ENCODE measurements around the gene GNB1L.
A peak's percentile ranks its signal among the peaks of the same experiment; 100 is the strongest.

GNB1L gene

GRCh38 chr22:19859861-19860510 is 5.3 kb upstream of the GNB1L start:
- DNase-seq: no peak

DNA sequence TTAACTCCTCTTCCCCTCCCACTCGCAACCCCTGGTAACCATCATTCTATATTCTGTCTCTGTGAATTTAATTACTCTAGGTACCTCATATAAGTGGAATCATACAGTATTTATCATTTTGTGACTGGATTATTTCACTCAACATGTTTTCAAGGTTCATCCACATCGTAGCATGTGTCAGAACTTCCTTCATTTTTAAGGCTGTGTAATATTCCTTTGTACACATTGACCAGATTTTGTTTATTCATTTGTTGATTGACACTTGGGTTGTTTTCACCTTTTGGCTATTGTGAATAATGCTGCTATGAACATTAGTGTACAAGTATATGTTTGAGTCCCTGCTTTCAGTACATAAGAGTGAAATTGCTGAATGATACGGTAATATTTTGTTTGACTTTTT is 2.7 kb upstream of the GNB1L start:
- no peak for DNase-seq

DNA sequence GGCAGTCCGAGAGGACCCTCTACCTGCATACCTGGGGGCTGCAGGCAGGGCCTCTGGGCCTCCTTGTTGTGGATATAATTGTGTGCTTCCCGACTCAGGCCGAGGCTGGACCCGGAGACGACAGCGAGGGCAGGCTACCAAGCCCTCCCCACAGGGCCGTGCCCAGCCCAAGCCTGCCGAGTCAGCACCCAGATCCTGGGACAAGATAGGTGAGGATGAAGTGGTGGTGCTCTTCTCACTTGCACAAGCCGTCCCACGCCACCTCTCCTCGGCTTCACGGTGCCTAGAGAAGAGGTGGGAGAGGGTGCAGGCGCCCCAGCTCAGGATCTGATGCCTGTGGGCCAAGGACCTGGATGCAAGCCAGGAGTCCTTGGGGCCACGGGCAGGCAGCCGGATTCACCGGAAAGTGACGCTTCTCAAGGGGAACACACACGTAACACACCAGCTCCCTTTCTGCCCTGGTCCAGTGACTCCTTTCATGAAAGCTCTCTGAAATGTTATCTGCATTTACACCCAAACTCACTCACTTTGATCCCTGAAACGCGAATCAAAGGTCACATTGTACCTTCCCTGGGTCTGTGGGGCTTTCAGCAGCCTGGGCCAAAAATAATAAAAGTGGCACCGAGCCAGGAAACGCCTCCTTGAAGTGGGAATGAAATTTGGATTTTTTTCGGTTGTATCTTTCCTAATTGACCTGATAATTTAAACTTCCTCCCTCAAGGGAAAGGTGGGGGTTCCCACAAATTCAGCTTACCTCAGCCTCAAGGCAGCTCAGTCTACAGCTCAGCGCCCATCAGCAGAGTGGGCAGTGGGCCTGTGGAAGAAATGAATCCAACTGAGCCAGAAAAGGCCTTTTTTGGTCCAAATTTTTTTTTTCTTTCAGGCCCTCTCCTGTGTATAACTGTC is 1.1 kb upstream of the GNB1L start:
- DNase-seq: peak; percentile 51 to 79

DNA sequence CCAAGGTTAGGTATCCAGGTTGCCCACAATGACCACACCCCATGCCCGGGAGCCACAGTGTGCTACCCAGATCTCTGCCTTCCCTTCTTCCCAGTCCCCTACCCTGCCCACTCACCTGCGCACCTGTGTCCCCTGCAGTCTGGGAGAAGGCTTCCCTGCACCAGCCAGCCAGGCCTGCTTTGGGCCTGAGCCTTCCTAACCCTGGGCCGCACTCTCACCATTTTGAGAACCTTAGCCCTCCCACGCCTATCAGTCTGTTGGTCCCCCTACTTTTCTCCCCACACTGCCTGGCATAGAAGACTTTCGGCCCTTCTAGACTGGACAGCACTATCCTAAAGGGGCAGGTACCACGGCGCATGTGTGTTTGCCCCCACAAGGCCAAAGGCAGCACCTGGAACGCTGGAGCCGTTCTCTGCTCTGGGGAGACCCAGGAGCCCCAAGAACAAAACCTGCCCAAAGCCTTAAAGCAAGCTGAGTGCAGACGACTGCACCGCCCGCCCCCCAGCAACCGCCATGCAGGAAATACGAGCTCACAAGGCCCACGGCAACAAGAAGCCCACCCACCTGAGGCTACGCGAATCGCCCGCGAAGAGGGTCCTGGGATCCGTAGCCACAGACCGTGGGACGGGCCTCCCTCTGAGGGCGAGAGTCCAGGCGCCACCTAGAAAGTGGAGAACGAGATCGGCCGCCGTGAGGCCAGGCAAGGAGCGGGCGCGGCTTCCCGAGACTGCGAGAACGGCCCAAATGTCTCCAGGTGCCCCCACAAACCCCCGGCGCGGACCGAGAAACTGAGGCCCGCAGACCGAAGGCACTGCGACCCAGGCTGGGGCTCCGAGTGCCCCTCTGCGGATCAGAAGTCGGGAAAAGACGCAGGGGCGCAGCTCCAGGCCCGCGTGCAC is 546 bp downstream of the GNB1L start:
- no peak for DNase-seq

DNA sequence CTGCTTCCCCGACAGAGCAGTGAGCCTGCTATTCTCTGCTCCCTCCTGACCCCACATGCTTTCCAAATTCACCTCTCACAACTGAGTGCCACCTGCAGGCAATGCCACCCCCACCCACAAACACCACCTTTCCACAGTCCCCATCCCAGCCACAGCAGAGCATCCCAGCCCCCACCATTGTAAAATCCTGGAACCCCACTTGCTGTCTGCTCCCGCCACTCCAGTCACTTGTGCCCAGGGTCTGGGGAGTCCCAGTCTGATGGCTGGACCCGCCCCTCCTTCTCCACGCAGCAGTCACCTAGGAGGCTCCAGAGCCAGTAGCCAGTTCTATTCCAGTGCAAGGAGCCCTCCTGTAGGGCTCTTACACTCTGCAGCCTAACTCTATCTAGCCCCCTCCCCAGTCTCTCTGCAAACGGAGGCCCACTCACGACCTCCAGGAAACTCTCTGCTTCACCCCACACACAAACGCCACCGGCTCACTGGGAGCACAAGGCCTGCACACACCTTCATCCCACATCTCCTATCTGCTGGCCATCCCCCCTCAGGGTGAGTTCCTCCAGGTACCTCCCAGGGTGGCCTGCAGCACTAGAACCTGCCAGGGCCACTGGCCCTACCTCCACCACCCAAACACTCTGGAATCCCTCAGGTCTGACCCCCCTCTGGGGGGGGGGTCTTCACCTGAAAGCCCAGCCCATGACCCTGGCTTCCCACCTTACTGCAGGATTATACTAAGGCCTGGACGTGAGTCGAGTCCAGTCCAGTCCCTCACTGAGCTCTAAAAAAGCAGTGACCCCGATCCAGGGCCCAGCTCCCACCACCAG is 1.4 kb downstream of the GNB1L start:
- DNase-seq: no peak

DNA sequence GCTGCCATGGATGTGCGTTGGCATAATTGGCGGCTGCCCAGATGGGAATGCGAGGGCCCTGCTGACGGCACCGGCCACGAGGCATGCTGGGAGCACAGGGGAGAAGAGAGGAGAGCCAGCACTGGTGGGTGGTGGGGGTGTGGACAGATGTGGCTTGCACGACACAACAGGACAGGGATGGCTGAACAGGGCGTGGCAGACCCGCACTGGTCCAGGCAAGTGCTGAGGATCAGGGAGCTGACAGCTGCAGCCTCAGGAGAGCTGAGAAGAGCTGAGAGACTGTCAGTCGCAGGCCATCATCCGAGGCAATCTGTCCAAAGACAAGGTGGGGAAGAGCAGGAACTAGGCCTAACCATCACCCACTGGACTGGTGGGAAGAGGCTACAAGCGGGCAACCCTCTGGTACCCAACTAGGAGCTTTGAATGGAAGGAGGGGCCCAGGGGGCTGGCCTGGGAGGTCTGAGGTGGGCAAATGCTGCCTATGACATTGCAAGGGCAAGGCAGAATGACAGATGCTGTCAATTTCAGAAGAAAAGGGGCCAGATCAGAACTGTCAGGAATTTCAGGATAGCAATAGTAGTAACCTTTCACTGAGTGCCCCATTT is 2.4 kb downstream of the GNB1L start:
- no peak for DNase-seq

DNA sequence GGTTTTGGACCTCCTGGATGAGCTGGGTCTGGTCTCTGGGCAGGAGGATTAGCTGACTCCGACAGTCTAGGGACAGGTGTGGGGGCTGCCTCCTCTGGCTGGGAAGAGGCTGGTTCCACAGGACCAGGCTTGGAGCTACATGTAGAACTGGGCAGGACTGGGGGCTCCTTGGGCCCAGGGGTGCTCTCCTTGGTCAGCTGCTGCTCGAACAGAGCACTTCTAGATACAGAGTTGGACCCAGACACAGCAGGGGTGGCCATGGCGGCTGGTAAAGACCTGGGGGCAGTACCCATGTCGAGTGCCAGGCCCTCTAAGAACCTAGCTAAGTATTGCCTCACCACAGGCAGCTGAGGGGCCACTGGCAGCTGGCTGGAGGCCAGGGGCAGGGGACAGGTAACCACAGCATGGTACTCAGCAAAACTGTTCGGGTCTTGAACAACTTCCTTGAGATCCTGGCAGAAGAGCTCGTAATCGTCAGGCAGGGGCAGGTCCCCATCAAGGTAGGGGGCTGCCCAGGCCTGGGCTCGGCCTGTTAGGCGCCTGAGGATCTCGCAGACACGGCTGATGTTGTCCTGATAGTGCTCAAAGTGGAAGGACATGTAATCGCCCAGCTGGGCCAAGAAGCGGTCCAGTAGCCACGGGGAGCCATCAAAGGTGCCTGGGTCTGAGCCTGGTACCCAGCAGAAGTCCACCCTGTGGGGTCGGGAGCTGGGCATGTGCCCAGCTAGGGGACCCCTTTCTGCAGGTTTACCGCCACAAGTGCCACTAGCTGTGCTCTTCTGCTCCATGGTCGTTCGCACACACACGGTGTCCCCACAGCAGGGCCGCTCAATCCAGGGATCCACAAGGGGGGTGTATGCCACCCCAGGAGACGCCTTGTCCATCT is 3.1 kb downstream of the GNB1L start:
- no peak for DNase-seq

DNA sequence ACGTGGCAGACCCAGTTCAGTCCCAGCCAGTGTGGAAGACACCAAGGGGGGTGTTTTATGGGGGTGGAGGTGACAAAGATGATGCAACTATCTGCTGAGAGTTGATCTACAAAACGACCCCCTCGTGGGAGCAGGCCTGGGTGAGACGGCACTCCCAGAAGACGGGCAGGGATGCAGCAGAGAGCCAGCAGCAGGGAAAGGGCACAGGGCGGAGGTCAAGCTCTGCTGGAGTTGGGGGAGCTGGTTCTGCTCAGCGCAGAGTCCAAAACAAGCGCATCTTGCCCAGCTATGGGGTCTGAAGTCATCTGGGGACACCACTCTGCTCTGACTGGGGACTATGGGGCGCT is 3.9 kb downstream of the GNB1L start:
- no peak for DNase-seq

- no peak for DNase-seq
Measured at GRCh38 chr22:19849835-19850762, 4.6 kb downstream of the GNB1L start.

DNA sequence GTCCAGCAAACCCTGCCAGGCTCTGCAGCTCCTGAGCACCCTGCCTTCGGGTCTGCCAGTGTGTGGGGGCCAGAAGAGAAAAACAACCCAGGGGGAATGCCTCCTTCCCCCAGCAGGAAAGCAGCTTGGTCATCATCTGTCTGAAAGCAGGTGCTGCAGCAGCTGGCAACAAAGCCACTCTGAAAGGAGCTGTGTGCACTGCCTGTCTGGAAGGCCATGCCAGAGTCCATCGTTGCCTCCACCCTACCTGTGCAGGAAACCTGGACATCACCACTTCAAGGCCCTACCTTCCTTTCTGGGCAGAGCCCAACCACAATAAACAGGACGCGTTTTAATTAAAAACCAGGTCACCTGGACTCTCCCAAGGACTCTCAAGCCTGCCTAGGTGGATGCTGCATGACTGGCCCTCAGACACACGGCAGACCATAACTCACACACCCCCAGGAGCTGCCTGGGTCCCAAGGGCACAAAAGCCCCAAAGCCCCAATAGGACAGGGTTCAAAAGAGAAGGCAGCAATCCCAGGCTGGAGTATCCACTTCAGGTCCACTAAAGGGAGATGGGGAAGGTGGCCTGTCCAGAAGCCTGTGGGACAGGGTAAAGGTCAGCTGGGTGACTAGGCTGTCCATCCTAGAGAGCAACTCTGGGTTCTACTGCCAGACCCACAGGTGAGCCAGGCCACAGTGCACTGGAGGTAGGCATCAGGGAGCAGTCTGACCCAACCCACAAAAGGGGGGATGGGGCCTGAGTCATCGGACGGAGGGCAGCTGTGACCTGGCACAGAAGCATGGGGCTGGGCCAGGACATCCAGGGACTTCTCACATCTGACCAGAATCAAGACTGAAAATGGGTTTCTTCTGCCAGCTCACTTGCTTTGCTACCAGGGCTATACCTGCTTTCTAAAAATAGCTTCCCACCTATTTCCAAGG is 6.1 kb downstream of the GNB1L start:
- peak in 1 of 2 experiments; percentile 19 for DNase-seq

GRCh38 chr22:19847345-19847632 is 7.4 kb downstream of the GNB1L start:
- DNase-seq: no peak

DNA sequence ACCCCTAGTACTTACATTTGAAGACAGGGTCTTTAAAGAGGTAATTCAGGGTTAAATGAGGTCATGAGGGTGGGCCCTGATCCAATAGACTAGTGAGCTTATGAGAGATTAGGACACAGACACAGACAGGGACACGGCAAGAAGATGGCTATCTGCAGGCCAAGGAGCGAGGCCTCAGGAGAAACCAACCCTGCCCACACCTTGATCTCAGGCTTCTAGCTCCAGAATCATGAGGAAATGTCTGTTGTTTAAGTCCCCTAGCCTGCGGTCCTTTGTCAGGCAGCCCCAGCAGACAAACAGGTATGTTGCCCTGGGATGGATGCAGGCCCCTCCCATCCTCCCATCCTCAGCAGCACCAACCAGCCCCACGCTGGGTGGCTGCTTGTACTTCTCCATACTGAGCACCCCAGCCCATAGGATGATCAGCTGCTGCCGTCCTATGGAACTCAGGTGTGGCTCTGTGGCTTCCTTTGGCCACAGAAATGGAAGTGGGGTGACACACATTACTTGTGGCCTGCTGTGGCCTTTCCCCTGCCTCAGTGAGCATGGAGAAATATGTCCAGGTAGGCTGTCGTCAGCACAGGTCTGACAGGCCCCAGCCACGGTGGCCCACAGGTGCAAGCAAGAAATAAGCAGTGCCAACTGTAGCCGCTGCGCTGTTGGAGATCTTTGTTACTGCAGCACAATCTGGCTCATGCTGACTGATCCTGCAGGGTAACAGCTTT is 7.9 kb downstream of the GNB1L start:
- DNase-seq: no peak

DNA sequence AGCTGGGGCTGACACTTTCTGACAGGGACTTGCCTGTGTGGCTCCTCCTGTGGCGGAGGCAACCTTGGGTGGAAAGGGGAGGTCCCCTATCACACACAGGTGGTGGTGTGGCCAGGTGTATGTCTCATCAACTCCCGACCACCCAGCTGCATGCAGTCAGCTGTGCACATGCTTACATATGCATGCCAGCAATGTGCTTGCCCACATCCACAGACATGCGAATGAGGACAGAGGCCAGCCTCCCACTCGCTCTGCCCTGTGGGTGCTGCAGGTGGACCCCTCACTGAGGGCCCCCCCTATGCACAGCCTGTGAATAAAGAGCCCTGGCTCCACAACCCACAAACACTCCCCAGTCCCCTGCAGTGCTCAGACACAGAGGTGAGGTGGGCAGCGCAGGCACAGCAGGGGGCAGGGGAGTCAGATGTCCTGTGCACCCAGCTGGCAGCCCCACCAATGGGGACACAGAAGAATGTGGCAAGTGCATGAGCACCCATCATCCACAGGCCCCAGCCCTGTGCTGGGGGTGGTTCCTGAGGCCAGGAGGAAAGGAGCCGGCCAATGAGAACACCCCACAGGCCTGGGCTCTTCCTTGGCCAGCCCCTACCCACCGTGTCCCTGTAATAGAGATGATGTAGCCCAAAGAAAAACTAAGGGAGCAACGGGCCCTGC is 9.5 kb downstream of the GNB1L start:
- DNase-seq: no peak

GRCh38 chr22:19844377-19845053 is 10.2 kb downstream of the GNB1L start:
- DNase-seq: no peak

DNA sequence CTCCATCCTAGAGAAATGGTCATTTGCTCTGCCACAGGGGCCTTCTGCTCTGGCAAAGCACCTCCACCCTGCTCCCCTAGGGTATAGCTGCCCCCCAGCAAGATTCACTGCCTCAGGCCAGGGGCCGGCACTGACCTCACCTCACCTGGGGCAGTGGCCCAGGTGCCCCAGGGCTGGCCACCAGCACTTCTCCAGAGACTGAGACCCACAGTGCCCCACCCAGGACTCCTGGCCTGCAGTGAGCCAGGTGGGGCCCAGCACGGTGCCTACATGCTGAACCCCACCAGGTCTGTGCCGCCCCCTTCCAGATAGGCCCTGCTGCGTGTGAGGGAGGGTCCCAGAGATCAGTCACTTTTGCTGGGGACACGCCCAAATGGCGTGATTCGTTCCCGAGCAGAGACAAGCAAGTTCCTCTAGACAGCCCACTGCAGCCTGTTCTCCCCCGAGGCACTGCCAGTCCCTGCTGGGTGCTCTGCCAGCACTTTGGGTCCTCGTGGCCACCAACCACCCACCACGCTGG is 10.8 kb downstream of the GNB1L start:
- DNase-seq: no peak

- DNase-seq: peak; percentile 45 to 74
Measured at GRCh38 chr22:19843107-19843856, 11.4 kb downstream of the GNB1L start.
